GM13976 (cell line): Measurements from ENCODE around the gene MTREX.

Experiments used
- DNase-seq: peaks from one replicate; pipeline ENCODE4 v3.0.0; 2012; ENCODE audit warnings: low spot score
- CTCF ChIP-seq: IDR thresholded peaks from 2 replicates; pipeline ENCODE4 v1.5.1; 2012; ENCODE audit warnings: borderline replicate concordance, mild to moderate bottlenecking; ENCODE audit not compliant: insufficient read depth; ENCODE audit errors: extremely low read depth, missing control alignments, control extremely low read depth
- in situ Hi-C: fragments of 300-500 bp; cut with MboI; formaldehyde crosslinking; loops from one replicate; pipeline ENCODE4 v1.12.0; 2022; ENCODE audit warnings: low sequenced_read_pairs, mixed read lengths, inconsistent platforms; ENCODE audit not compliant: unreplicated experiment

The MTREX gene

GRCh38 chr5:55446640-55447351, 139.0 kb downstream of the MTREX start:
- in situ Hi-C loops: no loop called here
- no peak for TF ChIP-seq CTCF
- no peak for DNase-seq

GRCh38 chr5:55450050-55450765, 142.4 kb downstream of the MTREX start:
- in situ Hi-C loops: no loop called here
- no peak for TF ChIP-seq CTCF
- no peak for DNase-seq

GRCh38 chr5:55451976-55452375, 144.2 kb downstream of the MTREX start:
- no peak for DNase-seq
- TF ChIP-seq CTCF: no peak
- in situ Hi-C loops: no loop called here

GRCh38 chr5:55453211-55453610, 145.4 kb downstream of the MTREX start:
- TF ChIP-seq CTCF: no peak
- in situ Hi-C loops: no loop called here
- DNase-seq: no peak

GRCh38 chr5:55454282-55454681, 146.5 kb downstream of the MTREX start:
- no peak for TF ChIP-seq CTCF
- DNase-seq: no peak
- in situ Hi-C loops: no loop called here

- DNase-seq: no peak
- TF ChIP-seq CTCF: no peak
- in situ Hi-C loops: no loop called here
Measured at GRCh38 chr5:55456216-55456895, 148.6 kb downstream of the MTREX start.
